DMS53 treated with DMSO at 0.1 percent for 48 hours (cell line): ENCODE measurements around the gene MAN2B2.

Source experiments
- DNase-seq: peaks from one replicate; lab custom pipeline; 2025; ENCODE audit not compliant: unreplicated experiment; lab: John Stamatoyannopoulos, UW

The MAN2B2 gene

GRCh38 chr4:6566391-6567190, 8.4 kb upstream of the MAN2B2 start:
- DNase-seq: no peak

- no peak for DNase-seq
These were observed 7.8 kb upstream of the MAN2B2 start for GRCh38 chr4:6567218-6567617.

DNA sequence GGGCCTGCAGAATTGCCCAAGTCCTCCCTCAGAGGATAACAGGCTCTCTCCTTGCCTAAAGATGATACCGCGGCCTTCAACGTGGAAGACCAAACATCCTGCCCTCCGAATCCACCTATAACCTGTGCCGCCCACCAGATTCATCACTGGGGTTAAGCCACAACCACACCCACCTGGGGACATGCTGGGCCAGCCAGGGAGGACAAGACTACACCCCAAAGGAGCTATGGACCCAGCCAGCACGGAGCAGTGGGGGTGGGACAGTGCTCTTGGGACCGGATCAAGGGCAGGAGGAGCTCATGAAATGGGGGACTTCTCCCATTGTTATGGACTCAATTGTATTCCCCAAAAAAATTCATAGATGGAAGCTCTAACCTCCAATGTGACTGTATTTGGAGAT, 6.8 kb upstream of the MAN2B2 start:
- DNase-seq: no peak

DNA sequence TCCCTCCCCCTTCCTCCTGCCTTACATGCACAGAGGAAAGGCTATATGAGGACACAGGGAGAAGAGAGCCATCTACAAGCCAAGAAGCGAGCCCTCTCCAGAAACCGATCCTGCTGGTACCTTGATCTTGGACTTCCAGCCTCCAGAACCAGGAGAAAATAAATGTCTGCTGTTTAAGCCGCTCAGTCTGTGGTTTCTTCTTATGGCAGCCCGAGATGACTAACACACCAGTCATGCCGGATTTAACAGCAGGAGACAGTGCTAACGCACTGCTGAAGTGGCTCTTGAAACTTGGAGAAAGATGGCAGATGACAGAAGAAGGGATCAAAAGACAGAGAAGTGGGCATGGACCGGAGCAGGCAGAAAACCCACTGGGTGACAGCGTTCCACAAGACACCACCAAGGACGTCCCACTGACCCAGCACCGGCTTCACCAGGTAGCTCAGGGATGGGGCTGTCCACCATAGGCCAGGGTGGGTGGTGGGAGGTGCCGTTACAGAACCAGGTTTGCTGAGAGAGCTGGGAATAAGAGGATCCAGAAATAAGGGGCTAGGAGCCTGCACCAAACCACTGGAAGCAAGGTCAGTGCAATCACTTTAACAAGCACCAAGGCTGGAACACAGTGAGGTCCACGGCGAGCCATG, 6.2 kb upstream of the MAN2B2 start:
- peak; percentile 56 for DNase-seq

DNA sequence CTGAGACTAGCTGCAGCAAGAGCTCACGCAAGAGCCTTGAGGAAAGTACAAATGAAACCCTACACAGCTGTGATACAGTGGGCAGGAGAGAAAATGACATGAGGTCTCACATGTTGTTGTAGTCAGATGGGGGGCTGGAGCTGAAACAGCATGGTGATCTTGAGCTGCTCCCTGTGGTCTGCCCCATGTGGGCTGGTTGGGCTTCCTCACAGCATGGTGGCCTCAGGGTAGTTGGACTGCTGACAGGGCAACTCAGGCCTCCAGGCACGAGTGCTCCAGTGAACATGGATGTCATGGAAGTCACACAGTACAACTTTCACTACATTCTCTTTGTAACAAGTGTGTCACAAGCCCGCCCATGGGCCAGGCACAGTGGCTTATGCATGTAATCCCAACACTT, 3.4 kb upstream of the MAN2B2 start:
- no peak for DNase-seq

DNA sequence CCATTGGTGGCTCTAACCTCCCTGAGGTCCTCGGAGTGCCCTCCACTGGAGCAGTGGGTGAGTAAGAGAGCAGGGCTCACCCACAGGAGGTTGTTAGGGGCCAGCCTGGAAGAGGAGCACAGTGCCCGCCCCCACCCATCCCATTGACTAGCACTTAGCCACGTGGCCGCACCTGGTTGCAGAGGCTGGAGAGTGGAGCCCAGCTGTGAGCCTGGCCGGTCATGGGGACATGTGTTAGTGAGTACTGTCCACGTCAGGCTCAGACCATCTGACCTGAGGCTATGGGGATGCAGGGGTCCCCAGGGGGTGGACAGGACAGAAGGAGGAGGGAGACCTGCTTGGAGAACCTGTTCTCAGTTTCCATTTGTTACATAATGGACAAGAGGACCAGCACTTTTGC, 1.4 kb upstream of the MAN2B2 start:
- DNase-seq: no peak

GRCh38 chr4:6573986-6574746, 823 bp upstream of the MAN2B2 start:
- DNase-seq: no peak

DNA sequence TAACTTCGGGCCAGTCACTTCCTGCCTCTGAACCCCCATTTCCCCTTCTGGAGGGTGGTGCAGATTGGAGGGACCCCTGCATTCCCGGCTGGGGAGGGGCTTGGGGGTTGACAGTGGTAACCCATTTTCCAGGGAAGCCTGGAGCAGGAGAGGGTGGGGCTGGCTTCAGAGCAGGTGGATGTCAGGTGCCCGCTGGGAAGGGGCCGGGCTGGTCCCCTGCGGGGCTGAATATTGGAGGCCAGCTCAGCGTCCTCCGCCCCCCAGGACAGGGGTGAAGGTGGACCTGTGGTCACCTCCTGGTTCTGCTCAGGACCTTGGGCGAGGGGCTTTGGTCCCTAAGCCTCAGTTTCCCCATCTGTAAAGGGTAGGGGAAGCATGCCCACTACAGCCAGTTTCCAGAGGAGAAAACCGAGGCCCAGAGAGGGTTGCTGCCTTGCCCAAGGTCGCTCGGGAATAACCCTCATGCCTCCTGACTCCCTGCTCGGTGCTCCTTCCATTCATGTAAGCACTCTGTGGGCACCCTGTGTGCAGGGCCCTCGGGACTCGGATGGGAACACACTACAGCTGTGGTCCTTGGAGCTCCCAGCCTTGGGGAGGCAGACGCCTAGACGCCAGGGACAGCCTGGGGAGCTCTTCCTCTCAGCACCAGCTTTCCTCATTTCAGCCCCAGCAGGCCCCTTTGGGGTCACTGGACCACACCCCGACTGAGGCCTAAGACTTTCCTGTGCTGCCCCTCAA, 683 bp downstream of the MAN2B2 start:
- DNase-seq: no peak

DNA sequence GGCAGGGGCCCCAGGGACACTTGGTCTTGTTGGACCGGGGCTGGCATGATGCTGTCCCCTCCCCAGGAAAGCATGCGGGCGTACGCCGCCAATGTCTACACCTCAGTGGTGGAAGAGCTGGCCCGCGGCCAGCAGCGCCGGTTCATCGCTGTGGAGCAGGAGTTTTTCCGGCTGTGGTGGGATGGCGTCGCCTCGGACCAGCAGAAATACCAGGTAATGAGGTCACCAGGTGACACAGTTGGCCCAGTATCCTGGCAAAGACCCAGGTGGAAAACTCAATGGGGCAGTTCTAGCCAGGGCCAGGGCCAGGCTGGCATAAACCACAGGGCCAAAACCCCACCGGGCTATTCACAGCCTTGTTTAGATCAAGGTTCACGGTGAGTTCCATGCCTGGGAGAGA, 1.5 kb downstream of the MAN2B2 start:
- no peak for DNase-seq

DNA sequence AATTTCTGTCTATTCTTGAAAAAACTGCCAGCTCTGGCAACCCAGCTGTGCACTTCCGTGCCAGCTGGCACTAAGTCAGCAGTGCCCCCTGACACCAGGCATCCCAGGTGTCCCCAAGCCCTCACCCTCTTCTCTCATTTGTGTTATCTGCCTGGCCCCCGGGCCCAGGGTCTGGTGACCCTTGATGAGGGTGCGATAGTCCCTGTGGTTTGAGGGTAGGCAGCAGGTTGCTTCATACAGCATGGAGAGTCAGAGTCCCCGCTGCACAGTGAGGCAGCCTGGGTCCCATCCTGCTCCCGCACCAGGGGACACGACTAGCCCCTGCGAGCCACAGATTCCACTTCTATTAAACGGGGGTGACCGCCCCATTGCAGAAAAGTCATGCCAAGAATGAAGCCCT, 1.9 kb downstream of the MAN2B2 start:
- no peak for DNase-seq

- DNase-seq: no peak
These were observed 2.4 kb downstream of the MAN2B2 start for GRCh38 chr4:6577409-6577808.

DNA sequence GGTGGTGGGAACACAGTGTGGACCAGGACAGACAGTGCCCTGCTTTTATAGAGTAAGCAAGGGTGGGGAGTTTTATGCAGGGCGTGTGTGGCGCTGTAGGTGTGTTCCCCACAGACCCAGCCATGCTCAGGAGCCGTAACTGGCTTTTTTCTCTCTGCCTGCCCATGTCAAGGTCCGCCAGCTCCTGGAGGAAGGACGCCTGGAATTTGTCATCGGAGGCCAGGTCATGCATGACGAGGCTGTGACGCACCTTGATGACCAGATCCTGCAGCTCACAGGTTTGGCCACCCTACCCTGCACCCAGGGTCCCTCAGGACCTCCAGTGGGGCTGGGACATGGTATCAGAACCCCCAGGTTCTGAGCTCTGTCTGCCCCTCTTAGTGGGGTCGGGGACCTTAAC, 3.2 kb downstream of the MAN2B2 start:
- DNase-seq: no peak

- no peak for DNase-seq
These were observed 5.4 kb downstream of the MAN2B2 start for GRCh38 chr4:6580353-6580752.

GRCh38 chr4:6581566-6582121, 6.7 kb downstream of the MAN2B2 start:
- no peak for DNase-seq

- DNase-seq: no peak
These were observed 8.0 kb downstream of the MAN2B2 start for GRCh38 chr4:6582889-6583490.

- DNase-seq: no peak
These were observed 9.9 kb downstream of the MAN2B2 start for GRCh38 chr4:6584865-6585264.

GRCh38 chr4:6586715-6587325, 11.8 kb downstream of the MAN2B2 start:
- DNase-seq: no peak

GRCh38 chr4:6589444-6589843, 14.5 kb downstream of the MAN2B2 start:
- no peak for DNase-seq

DNA sequence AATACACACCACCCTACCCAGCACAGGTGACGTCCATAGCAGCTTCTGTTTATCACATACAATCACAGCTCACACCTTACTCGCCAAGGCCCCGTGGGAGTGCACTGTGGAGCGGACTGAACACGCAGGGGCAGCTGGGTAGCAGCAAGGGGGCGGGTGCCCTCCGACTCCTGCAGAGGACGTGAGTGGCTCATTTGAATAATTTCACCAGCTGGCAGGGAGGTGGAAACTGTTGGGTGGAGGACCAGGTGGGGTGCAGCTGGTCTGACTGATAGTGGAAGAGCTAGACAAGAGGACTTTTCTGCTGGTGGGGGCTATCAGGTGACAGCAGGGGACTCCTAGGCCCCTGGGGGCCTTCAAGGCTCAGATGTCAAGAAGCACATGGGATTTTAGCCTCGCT, 16.3 kb downstream of the MAN2B2 start:
- DNase-seq: no peak

DNA sequence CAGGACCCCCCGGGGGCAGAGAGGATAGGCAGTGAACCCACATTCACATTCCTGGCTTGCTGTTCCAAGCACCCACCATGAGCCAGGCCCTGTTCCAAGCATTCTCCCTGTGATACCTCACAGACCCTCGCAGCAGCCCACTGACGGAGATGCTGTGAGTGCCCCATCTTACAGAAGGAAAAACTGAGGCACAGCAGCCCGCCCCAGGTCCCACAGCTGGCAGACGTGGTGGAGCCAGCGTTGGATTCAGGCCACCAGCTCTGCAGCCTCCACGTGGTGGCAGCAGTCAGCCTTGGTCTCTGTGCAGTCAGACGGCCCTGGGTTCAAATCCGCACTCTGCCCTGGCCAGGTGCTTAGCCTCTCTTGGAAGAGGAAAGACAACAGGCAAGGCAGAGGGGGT, 16.8 kb downstream of the MAN2B2 start:
- no peak for DNase-seq
